T-helper 2 cell (primary cell): ENCODE results near the gene SPATS2L.

ENCODE experiments used
- DNase-seq, 5 experiments: peaks; one replicate each; pipeline versions ENCODE4 v3.0.0 to v3.0.0-alpha.2; 2012 to 2022

The SPATS2L gene

GRCh38 chr2:200523158-200523557, 216.7 kb downstream of the SPATS2L start:
- DNase-seq, result peak in 1 of 5 experiments; percentile 18

GRCh38 chr2:200523604-200524003, 217.1 kb downstream of the SPATS2L start:
- DNase-seq, result no peak

GRCh38 chr2:200525066-200525465, 218.6 kb downstream of the SPATS2L start:
- no peak for DNase-seq

- no peak for DNase-seq
Measured at GRCh38 chr2:200525551-200525881, 219.0 kb downstream of the SPATS2L start.

GRCh38 chr2:200525882-200526651, 219.6 kb downstream of the SPATS2L start, which contains the start of gene SGO2:
Gene SGO2 (plus strand): TSS chr2:200526207. CDS start chr2:200532976, 6,769 bp downstream.
- peak; percentile 90 to 98 (median 93) for DNase-seq

GRCh38 chr2:200528228-200528627, 221.7 kb downstream of the SPATS2L start:
- no peak for DNase-seq
